Suppressor macrophage treated with lipopolysaccharide for 1 hour (primary cell): Measurements from ENCODE around the gene RPL12.

Experiments used
- DNase-seq, 3 donors: peaks; one replicate each; pipeline ENCODE4 v3.0.0-alpha.2; 2020 to 2022

RPL12 gene

DNA sequence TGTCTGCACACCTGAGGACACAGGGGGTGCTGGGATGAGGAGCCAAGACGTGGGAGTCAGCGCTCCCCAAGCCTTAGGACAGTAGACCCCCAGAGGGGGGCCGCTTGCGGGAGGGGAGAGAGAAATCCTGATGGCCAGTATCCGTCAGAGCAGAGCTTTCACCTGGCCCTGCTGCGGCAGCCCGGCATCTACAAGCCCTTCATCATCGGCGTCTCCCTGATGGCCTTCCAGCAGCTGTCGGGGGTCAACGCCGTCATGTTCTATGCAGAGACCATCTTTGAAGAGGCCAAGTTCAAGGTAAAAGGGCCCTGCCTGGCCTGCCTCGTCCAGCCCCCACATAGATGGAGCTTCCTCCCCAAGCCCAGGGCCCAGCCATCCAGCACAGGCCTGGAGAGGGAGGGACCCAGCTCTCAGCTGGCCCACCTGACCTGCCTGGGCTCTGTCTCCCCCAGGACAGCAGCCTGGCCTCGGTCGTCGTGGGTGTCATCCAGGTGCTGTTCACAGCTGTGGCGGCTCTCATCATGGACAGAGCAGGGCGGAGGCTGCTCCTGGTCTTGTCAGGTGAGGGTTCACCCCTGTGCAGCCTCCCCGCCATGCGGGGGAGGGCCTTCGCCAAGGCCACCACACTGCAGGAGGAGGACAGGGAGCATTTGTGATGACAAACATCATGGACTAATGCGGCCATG, 47.6 kb downstream of the RPL12 start:
- DNase-seq, result no peak

DNA sequence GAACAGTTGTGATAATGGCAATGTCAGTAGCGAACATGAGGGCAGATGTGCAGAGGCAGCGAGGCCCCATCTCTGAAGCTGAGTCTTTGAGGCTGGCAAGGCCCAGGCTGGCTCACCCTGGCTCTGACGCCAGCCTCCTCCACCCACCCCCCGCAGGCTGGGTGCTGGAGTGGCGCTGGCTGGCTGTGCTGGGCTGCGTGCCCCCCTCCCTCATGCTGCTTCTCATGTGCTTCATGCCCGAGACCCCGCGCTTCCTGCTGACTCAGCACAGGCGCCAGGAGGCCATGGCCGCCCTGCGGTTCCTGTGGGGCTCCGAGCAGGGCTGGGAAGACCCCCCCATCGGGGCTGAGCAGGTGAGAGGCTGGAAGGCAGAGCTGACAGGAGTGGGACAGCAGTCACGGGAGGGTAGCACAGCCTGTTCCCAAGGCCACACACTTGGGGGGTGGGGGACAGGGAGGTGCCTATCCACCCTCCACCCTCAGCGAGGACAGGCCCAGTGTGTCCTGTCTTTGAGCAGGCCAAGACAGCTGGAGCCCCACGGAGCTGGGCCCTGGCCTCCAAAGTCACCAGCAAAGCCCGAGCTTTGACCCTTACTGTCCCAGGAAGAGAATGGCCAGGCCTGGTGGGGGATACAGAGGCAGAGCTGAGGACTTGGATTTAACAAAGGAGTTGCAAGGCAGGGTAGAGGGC, 48.7 kb downstream of the RPL12 start:
- no peak for DNase-seq

DNA sequence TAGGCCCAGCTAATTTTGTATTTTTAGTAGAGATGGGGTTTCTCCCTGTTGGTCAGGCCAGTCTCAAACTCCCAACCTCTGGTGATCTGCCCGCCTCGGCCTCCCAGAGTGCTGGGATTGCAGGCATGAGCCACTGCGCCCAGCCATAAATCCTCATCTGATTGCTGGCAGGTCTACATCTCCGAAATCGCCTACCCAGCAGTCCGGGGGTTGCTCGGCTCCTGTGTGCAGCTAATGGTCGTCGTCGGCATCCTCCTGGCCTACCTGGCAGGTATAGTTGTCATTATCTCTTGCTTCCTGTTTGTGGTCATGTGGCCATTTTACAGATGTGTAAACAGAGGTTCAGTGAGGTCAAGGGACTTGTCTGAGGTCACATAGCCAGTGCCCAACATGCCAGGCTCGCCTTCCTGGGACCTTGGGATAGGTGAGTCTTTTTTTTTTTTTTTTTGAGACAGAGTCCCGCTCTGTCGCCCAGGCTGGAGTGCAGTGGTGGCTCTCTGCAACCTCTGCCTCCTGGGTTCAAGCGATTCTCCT, 51.4 kb downstream of the RPL12 start:
- DNase-seq, result no peak

DNA sequence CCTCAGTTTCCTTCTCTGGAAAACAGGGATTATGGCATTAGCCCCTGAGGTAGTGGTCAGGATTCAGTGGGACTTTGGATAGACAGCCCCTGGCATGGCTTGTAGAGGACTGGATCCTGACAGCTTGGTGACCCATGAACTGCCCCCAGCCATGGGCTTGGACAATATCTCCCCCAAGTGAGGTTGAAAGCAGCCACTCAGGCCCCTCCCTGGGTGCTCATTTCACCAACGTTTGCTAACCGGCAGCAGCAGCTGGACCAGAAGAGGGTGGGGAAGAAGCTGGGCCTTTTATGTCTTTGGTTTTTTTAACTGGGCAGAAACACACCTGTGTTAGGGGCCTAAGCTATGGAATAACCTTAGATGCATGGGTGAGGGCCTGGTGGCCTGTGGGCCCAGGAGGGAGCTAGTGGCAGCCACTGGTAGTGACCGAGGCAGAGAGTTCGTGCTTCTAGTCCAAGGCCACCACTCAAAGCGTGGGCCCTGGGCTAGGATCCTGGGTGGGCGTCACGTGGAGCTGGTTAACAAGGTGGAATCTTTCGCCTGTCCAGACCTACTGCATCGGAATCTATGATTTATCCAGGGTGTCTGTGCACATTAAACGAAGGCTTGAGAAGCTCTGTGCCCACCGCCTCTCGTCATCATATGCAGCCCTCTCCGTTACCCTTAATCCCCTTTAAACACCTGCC, 52.3 kb downstream of the RPL12 start:
- DNase-seq, result no peak

DNA sequence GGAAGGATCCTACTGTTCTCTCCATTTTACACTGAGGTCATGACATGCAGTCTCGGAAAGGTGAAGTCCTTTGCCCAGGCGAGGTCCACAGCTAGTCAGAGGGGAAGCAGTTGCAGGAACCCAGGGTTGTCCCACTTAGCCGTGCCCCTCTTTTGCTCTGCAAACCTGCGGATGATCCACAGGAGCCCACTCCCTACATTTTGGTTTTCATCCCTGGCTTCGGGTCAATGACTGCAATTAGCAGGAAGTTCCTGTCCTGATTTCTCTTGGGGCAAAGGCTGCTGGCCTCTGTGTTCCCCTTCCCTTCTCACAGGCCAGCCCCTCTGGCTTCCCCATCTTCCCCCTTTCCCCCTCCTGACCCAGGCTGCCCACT, 52.9 kb downstream of the RPL12 start:
- no peak for DNase-seq
